Esophagus squamous epithelium (tissue), 4 donors: ENCODE results near the gene FIGLA.

Experiments
- POLR2A ChIP-seq, 4 donors: fragments of 450-650 bp; IDR thresholded peaks; one replicate each; pipeline ENCODE4 v1.6.1; 2017; ENCODE audit warnings: antibody characterized with exemption in 4 of 4, mild to moderate bottlenecking in 4 of 4, moderate library complexity in 3 of 4
- TF ChIP-seq, protein P1 (sequence below), 6 experiments: fragments of 450-650 bp in 4 of 6; fragments of 200-600 bp in 2 of 6; sonication (generic) in 2 of 6; IDR thresholded peaks; one replicate each; pipeline ENCODE4 v1.5.1; 2016 to 2019; ENCODE audit warnings: antibody characterized with exemption in 6 of 6, mild to moderate bottlenecking in 4 of 6, moderate library complexity in 4 of 6

GRCh38 chr2:70779911-70780545 is 10.4 kb downstream of the FIGLA start:
- TF ChIP-seq, protein P1, sequence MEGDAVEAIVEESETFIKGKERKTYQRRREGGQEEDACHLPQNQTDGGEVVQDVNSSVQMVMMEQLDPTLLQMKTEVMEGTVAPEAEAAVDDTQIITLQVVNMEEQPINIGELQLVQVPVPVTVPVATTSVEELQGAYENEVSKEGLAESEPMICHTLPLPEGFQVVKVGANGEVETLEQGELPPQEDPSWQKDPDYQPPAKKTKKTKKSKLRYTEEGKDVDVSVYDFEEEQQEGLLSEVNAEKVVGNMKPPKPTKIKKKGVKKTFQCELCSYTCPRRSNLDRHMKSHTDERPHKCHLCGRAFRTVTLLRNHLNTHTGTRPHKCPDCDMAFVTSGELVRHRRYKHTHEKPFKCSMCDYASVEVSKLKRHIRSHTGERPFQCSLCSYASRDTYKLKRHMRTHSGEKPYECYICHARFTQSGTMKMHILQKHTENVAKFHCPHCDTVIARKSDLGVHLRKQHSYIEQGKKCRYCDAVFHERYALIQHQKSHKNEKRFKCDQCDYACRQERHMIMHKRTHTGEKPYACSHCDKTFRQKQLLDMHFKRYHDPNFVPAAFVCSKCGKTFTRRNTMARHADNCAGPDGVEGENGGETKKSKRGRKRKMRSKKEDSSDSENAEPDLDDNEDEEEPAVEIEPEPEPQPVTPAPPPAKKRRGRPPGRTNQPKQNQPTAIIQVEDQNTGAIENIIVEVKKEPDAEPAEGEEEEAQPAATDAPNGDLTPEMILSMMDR (IDR thresholded peaks at IDR 0.05): no peak
- no peak for TF ChIP-seq POLR2A (IDR thresholded peaks at IDR 0.05)
